ENCODE measurements around the gene PRKG1.

The PRKG1 gene

GRCh38 chr10:52078397-52078937 is 1004.2 kb downstream of the PRKG1 start:
- DNase-seq (ENCODE audit: low read depth in 2 of 2, low spot score in 1 of 2) = no peak

GRCh38 chr10:52082307-52082706 is 1008.0 kb downstream of the PRKG1 start:
- no peak for DNase-seq (ENCODE audit: low read depth in 2 of 2, low spot score in 1 of 2)

- DNase-seq (ENCODE audit: low read depth in 2 of 2, low spot score in 1 of 2) = no peak
Observed at GRCh38 chr10:52083422-52083821, 1009.1 kb downstream of the PRKG1 start.

- DNase-seq (ENCODE audit: low read depth in 2 of 2, low spot score in 1 of 2) = no peak
Observed at GRCh38 chr10:52092390-52092789, 1018.1 kb downstream of the PRKG1 start.

- DNase-seq (ENCODE audit: low read depth in 2 of 2, low spot score in 1 of 2) = no peak
Observed at GRCh38 chr10:52098130-52098529, 1023.8 kb downstream of the PRKG1 start.

GRCh38 chr10:52099026-52099600 is 1024.8 kb downstream of the PRKG1 start:
- DNase-seq (ENCODE audit: low read depth in 2 of 2, low spot score in 1 of 2) = no peak

- DNase-seq (ENCODE audit: low read depth in 2 of 2, low spot score in 1 of 2) = no peak
Observed at GRCh38 chr10:52100011-52100547, 1025.8 kb downstream of the PRKG1 start.

- no peak for DNase-seq (ENCODE audit: low read depth in 2 of 2, low spot score in 1 of 2)
Observed at GRCh38 chr10:52105301-52105700, 1031.0 kb downstream of the PRKG1 start.

GRCh38 chr10:52106011-52106410 is 1031.7 kb downstream of the PRKG1 start:
- DNase-seq (ENCODE audit: low read depth in 2 of 2, low spot score in 1 of 2) = no peak

GRCh38 chr10:52106899-52107298 is 1032.6 kb downstream of the PRKG1 start:
- no peak for DNase-seq (ENCODE audit: low read depth in 2 of 2, low spot score in 1 of 2)

GRCh38 chr10:52108236-52108635 is 1033.9 kb downstream of the PRKG1 start:
- no peak for DNase-seq (ENCODE audit: low read depth in 2 of 2, low spot score in 1 of 2)

GRCh38 chr10:52110576-52110975 is 1036.3 kb downstream of the PRKG1 start:
- no peak for DNase-seq (ENCODE audit: low read depth in 2 of 2, low spot score in 1 of 2)

GRCh38 chr10:52111101-52111891 is 1037.0 kb downstream of the PRKG1 start:
- DNase-seq (ENCODE audit: low read depth in 2 of 2, low spot score in 1 of 2) = no peak

GRCh38 chr10:52115823-52116222 is 1041.5 kb downstream of the PRKG1 start:
- no peak for DNase-seq (ENCODE audit: low read depth in 2 of 2, low spot score in 1 of 2)

GRCh38 chr10:52119507-52119906 is 1045.2 kb downstream of the PRKG1 start:
- no peak for DNase-seq (ENCODE audit: low read depth in 2 of 2, low spot score in 1 of 2)

GRCh38 chr10:52121688-52122087 is 1047.4 kb downstream of the PRKG1 start:
- no peak for DNase-seq (ENCODE audit: low read depth in 2 of 2, low spot score in 1 of 2)

GRCh38 chr10:52128056-52128683 is 1053.9 kb downstream of the PRKG1 start:
- DNase-seq (ENCODE audit: low read depth in 2 of 2, low spot score in 1 of 2) = no peak

- DNase-seq (ENCODE audit: low read depth in 2 of 2, low spot score in 1 of 2) = no peak
Observed at GRCh38 chr10:52129410-52130178, 1055.3 kb downstream of the PRKG1 start.

GRCh38 chr10:52135101-52135500 is 1060.8 kb downstream of the PRKG1 start:
- DNase-seq (ENCODE audit: low read depth in 2 of 2, low spot score in 1 of 2) = no peak

GRCh38 chr10:52136921-52137320 is 1062.6 kb downstream of the PRKG1 start:
- no peak for DNase-seq (ENCODE audit: low read depth in 2 of 2, low spot score in 1 of 2)

- DNase-seq (ENCODE audit: low read depth in 2 of 2, low spot score in 1 of 2) = no peak
Observed at GRCh38 chr10:52143338-52143737, 1069.1 kb downstream of the PRKG1 start.
